GM11168 (cell line): ENCODE results near the gene ST6GALNAC6.
"Not testable (repeated sequence)": the region's sequence is repeated elsewhere in the genome, so short reads cannot be mapped to it uniquely, and the experiment has no call there.

Experiments
- in situ Hi-C: fragments of 300-500 bp; cut with MboI; formaldehyde crosslinking; loops from one replicate; pipeline ENCODE4 v1.12.0; 2022; ENCODE audit warnings: low sequenced_read_pairs; ENCODE audit not compliant: unreplicated experiment

ST6GALNAC6 gene

DNA sequence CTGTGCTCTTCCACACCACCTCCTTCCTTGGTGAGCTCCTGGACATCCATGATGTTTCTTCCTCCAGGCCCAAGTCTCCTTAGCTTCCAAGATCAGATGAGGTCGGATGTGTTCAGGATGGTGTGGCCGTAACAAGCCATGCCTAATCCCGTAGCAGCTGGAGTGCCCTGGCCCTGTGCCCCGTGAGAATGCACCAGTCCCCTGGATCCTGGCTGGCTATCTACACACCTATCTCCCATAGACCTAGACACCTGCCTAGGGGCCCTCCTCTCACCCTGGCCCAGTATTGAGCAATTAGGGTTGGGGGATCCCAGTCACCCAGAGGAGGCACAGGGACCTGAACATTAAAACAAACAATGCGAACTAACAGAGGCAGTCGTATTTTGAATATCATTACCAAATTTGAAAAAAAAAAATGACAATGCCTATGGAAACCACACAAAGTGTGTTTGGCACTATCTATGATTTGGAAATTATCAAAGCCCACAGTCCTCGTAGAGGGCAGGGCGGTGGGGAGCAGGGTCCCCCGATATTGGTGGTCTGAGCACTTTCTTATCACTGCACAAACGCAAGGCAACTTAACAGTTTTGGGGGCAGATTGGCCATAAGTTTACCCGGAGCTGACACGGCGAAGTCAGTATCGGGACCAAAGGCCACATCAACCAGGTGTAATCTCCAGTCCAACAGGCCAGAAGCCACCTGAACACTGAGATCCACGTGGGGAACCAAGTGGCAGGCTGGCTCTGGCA, 58.1 kb downstream of the ST6GALNAC6 start:
- in situ Hi-C loops: no loop called here

DNA sequence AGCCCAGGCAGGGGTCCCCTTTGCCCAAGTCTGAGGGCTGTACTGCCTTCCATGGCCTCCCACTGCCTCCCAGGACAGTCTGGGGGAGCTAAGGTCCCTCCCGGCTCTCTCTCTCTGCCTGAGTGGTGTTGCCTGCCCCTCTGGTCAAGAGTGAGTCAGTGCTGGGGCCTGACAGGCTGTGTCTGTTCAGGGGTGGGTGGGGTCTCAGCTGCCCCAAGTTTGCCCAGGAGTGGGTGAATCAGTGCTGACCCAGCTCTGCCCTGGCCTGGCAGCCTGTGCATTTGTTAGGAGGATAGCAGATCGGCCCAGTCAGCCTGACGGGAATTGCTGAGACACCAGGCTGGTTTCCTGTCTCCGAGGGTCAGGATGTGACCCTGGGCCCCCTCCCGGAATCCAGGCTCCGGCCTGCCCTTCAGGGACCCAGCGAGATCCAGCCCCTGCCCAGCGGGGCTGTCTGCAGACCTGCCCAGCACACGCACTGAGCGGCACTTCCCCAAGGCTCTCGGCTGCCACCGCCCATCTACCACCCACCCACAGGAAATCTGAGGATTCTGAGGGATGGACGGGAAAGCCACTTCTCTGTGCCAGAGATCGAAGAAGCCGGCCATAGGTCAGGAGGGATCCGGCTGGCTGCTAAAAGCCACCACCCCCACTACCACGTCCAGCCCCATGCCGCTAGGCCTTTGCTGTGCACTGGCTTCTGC, 60.9 kb downstream of the ST6GALNAC6 start:
- in situ Hi-C loops: no loop called here

DNA sequence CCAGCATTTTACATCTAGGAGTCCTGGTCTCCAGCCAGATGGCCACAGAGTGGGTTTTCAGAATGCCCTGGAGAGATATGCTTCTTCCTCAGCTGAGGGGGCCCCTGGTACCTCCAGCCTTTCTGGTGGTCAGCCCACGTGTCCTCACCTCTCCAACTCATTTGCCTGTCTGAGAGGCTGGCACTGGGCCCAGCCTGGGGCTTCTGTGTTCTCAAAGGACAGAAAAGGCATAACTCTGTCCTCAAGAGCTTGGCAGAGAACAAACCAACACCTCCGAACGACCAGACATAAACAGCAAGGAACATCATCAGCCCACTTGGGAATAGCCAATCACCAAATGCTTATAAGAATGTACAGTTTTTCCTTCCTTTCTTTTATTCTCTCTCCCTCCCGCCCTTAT, 62.1 kb downstream of the ST6GALNAC6 start:
- in situ Hi-C loops: no loop called here

DNA sequence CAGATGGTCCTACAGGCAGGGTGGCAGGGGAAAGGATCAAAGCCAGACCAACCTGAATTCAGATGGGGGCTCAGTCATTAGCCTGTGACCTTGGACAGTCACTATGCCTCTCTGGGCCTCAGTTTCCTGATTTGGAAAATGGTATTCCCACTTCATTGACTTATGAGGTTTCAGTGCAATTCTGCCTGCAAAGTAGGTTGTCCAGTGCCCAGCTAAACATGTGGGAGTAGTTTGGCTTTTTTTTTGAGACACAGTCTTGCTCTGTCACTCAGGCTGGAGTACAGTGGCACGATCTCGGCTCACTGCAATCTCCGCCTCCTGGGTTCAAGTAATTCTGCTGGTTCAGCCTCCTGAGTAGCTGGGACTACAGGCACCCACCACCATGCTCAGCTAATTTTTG, 62.8 kb downstream of the ST6GALNAC6 start:
- in situ Hi-C loops: not testable (repeated sequence)

DNA sequence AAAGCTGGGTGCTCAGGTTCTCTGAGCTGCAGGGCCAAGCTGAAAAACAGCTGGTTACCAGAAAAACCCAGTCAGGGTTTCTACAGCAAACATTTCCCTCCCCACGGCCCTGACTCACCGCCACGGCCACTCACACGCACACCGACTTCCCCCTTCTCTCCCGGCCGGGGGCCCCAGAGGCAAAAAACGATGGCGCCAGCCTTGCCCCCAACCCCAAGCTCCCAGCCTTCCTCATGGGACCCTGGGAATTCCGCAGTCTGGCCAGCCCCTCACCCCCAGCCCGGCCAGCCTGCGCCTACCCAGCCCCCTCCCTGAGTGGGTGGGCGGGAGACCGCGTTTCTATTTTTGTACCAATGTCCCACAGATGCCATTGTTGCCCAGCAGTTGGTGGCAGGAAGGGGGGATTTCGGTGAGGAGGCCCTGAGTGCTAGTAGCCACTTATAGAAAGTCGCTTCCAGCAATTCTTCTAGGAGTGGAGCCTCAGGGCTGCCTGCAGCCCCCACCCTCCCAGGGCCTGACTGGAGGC, 63.3 kb downstream of the ST6GALNAC6 start:
- in situ Hi-C loops: no loop called here
